ENCODE measurements around the gene ANKS1A.

GRCh38 chr6:35019171-35019570 lies 130.1 kb downstream of the ANKS1A start:
- no peak for TF ChIP-seq CTCF (conservative IDR thresholded peaks at IDR 0.05)
- TF ChIP-seq ZFX (IDR thresholded peaks at IDR 0.05): no peak

Data from C4-2B (cell line).